ENCODE data around the gene RP9.

DNA sequence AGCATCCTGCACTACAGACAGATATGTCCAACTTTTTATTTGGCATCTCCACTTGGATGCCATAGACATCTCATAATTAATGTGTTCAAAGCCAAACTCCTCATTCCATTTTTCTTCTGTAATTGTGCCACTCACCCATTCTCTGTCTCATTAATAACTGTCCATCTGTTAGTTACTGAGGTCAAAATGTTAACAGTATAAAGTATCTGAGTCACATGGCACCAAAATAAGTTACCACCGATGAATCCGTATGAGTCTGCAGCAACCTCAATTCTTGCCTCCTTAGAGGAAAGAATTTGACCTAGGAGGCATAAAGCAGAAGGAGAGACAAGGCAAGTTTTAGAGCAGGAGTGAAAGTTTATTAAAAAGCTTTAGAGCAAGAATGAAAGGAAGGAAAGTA lies 30.1 kb downstream of the RP9 start:
- TF ChIP-seq POLR2A (IDR thresholded peaks at IDR 0.05; ENCODE audit: low read length): no peak
- no peak for TF ChIP-seq GATA1 (IDR thresholded peaks at IDR 0.05; ENCODE audit: low read depth, low read length)

Measured in erythroblast (primary cell).